ENCODE measurements around the gene DTL. TPM values are rescaled to one million over a fixed set of nuclear protein-coding genes. Genes with fewer than 3 reads are reported as not detected.

Gene DTL
- total RNA-seq, 2 experiments from 2014 or later = 61.7 to 64.4 TPM

GRCh38 chr1:212012034-212012740 is 23.4 kb upstream of the DTL start:
- Histone ChIP-seq H3K79me2 (ENCODE audit: insufficient read depth, low read depth, low read length) (no peaks in the 10 kb centered on the region), H3K4me3 (ENCODE audit: low read depth, low read length, poor library complexity, severe bottlenecking) (no peak overlapping the region), H3K4me2 (ENCODE audit: low read length) (no peak overlapping the region), H2AFZ (ENCODE audit: low read length) (no peak overlapping the region), H3K9me2 (ENCODE audit: insufficient read depth, low read length) (no peaks in the 10 kb centered on the region), H3K27ac (ENCODE audit: low read depth, low read length, poor library complexity, severe bottlenecking) (no peak overlapping the region), H3K36me3 (ENCODE audit: insufficient read depth, low read length) (peaks cover 75% of the 10 kb centered on the region), H3K4me1 (ENCODE audit: insufficient read depth, low read length, poor library complexity, severe bottlenecking) (no peaks in the 10 kb centered on the region), H4K20me1 (ENCODE audit: insufficient read depth, low read length) (0 out of 2 replicates have a peak, but pooled peaks cover 4% of the 10 kb centered on the region), H3K9me3 (ENCODE audit: low read length) (no peaks in the 10 kb centered on the region)
- ChIA-PET POLR2A (interaction anchor here (0.9 to 1.9 kb wide), 3 partner anchors 9 to 331 kb away, joined by 4 to 5 read pairs (median 4); no protein-coding TSS in a partner anchor), CTCF (ENCODE audit: unreplicated experiment) (no interaction called here)
- intact Hi-C loops (cut with micrococcal nuclease; ENCODE audit: unreplicated experiment) = loop anchor here (1.0 to 5.0 kb wide), 3 partner anchors 23 to 445 kb away; partner anchors contain the start of genes DTL and INTS7
- DNase-seq (ENCODE audit: low spot score) = peak; percentile 74
- TF ChIP-seq CTCF (conservative IDR thresholded peaks at IDR 0.05; ENCODE audit: low read length) (peak; percentile 94), EZH2phosphoT487 (IDR thresholded peaks at IDR 0.05; ENCODE audit: borderline replicate concordance, low read depth, low read length) (no peak)
- BruUV-seq (replicated peaks) = no TSS peak

GRCh38 chr1:212013672-212014071 is 21.9 kb upstream of the DTL start:
- no peaks in the 10 kb centered on the region for H3K9me2 ChIP-seq (ENCODE audit: insufficient read depth, low read length)
- no peaks in the 10 kb centered on the region for H3K4me1 ChIP-seq (ENCODE audit: insufficient read depth, low read length, poor library complexity, severe bottlenecking)
- H3K27ac ChIP-seq (ENCODE audit: low read depth, low read length, poor library complexity, severe bottlenecking) = no peak overlapping the region
- ChIA-PET POLR2A (interaction anchor here (0.8 to 1.9 kb wide), 2 partner anchors 8 to 21 kb away, joined by 4 to 6 read pairs; partner anchors contain the start of genes DTL and INTS7), CTCF (ENCODE audit: unreplicated experiment) (interaction anchor here (0.6 to 1.1 kb wide), 2 partner anchors 22 to 333 kb away, joined by 3 to 4 read pairs; partner anchors contain the start of gene DTL)
- H3K4me3 ChIP-seq (ENCODE audit: low read depth, low read length, poor library complexity, severe bottlenecking) = no peak overlapping the region
- peaks cover 4% of the 10 kb centered on the region; the same call in 1 of the 2 replicates for H3K79me2 ChIP-seq (ENCODE audit: insufficient read depth, low read depth, low read length)
- 0 out of 2 replicates have a peak, but pooled peaks cover 4% of the 10 kb centered on the region for H4K20me1 ChIP-seq (ENCODE audit: insufficient read depth, low read length)
- H3K36me3 ChIP-seq (ENCODE audit: insufficient read depth, low read length) = peaks cover 76% of the 10 kb centered on the region
- no TSS peak for BruUV-seq (replicated peaks)
- DNase-seq (ENCODE audit: low spot score) = no peak
- intact Hi-C loops (cut with micrococcal nuclease; ENCODE audit: unreplicated experiment) = loop anchor here (5.0 kb wide), 1 partner anchor 444 kb away; no protein-coding TSS in a partner anchor
- no peak overlapping the region for H2AFZ ChIP-seq (ENCODE audit: low read length)
- no peak overlapping the region for H3K4me2 ChIP-seq (ENCODE audit: low read length)
- no peaks in the 10 kb centered on the region for H3K9me3 ChIP-seq (ENCODE audit: low read length)
- TF ChIP-seq EZH2phosphoT487 (IDR thresholded peaks at IDR 0.05; ENCODE audit: borderline replicate concordance, low read depth, low read length) = no peak
- no peak for TF ChIP-seq CTCF (conservative IDR thresholded peaks at IDR 0.05; ENCODE audit: low read length)

- H3K4me3 ChIP-seq (ENCODE audit: low read depth, low read length, poor library complexity, severe bottlenecking) = no peak overlapping the region
- TF ChIP-seq CTCF (conservative IDR thresholded peaks at IDR 0.05; ENCODE audit: low read length) (no peak), EZH2phosphoT487 (IDR thresholded peaks at IDR 0.05; ENCODE audit: borderline replicate concordance, low read depth, low read length) (no peak)
- H3K36me3 ChIP-seq (ENCODE audit: insufficient read depth, low read length) = peaks cover 78% of the 10 kb centered on the region
- no peaks in the 10 kb centered on the region for H3K4me1 ChIP-seq (ENCODE audit: insufficient read depth, low read length, poor library complexity, severe bottlenecking)
- DNase-seq (ENCODE audit: low spot score) = no peak
- CTCF ChIA-PET (ENCODE audit: unreplicated experiment) = no interaction called here
- no peak overlapping the region for H3K27ac ChIP-seq (ENCODE audit: low read depth, low read length, poor library complexity, severe bottlenecking)
- H3K9me3 ChIP-seq (ENCODE audit: low read length) = peaks cover 12% of the 10 kb centered on the region
- BruUV-seq (replicated peaks) = no TSS peak
- H2AFZ ChIP-seq (ENCODE audit: low read length) = no peak overlapping the region
- POLR2A ChIA-PET = interaction anchor here (0.7 to 1.0 kb wide), 2 partner anchors 8 to 515 kb away, joined by 4 read pairs; no protein-coding TSS in a partner anchor
- no peaks in the 10 kb centered on the region for H3K9me2 ChIP-seq (ENCODE audit: insufficient read depth, low read length)
- H4K20me1 ChIP-seq (ENCODE audit: insufficient read depth, low read length) = 0 out of 2 replicates have a peak, but pooled peaks cover 5% of the 10 kb centered on the region
- no peak overlapping the region for H3K4me2 ChIP-seq (ENCODE audit: low read length)
- intact Hi-C loops (cut with micrococcal nuclease; ENCODE audit: unreplicated experiment) = no loop called here
- peaks cover 59% of the 10 kb centered on the region; the same call in 1 of the 2 replicates for H3K79me2 ChIP-seq (ENCODE audit: insufficient read depth, low read depth, low read length)
Measured at GRCh38 chr1:212020975-212021374, 14.6 kb upstream of the DTL start.

Measured in OCI-LY7 (cell line).